Measurements from ENCODE around the gene PKP1. TPM values are rescaled to one million over a fixed set of nuclear protein-coding genes. Genes with fewer than 3 reads are reported as not detected.

The PKP1 gene
- total and polyA plus RNA-seq, 10 of the 15 experiments (the other 5 are each of a cell fraction or from before 2014, with no cell fraction given): 0.03 TPM; not detected in 9

GRCh38 chr1:201282216-201282615 is 1.1 kb upstream of the PKP1 start:
- Histone ChIP-seq H3K36me3 (ENCODE audit: control insufficient read depth in 2 of 2, insufficient read depth in 2 of 2, low read length in 1 of 2) (no peaks in the 10 kb centered on the region), H4K20me1 (ENCODE audit: control insufficient read depth, insufficient read depth) (no peaks in the 10 kb centered on the region), H3K9me3 (replicated peaks; ENCODE audit: control insufficient read depth, insufficient read depth, low read length) (no peaks in the 10 kb centered on the region), H2AFZ (ENCODE audit: control insufficient read depth, low read depth, low read length) (no peak overlapping the region), H3K9ac (ENCODE audit: control insufficient read depth, insufficient read depth, low read length) (no peak overlapping the region), H3K79me2 (ENCODE audit: control insufficient read depth, insufficient read depth, low read length) (no peaks in the 10 kb centered on the region), H3K27me3 (replicated peaks in 1 of 2; ENCODE audit: control insufficient read depth in 2 of 2, insufficient read depth in 2 of 2, low read length in 1 of 2) (peaks cover 5 to 11% of the 10 kb centered on the region in 2 experiments; a peak in 3 of 4 replicates), H3K4me2 (ENCODE audit: control insufficient read depth, insufficient read depth) (no peak overlapping the region), H3K4me3 (no peak overlapping the region), H3K27ac (ENCODE audit: control insufficient read depth, insufficient read depth) (no peak overlapping the region), H3K4me1 (ENCODE audit: control insufficient read depth, insufficient read depth, low read length) (no peaks in the 10 kb centered on the region)
- WGBS (ENCODE audit: insufficient coverage, insufficient replicate concordance, low lambda C conversion rate, missing lambda C conversion rate): 21% methylated on average over 6 of the region's 6 CpGs
- intact Hi-C loops (cut with micrococcal nuclease; ENCODE audit: unreplicated experiment): no loop called here
- BruUV-seq (replicated peaks): no TSS peak
- ChIA-PET CTCF (no interaction called here), RAD21 (ENCODE audit: unreplicated experiment) (no interaction called here), POLR2A (no interaction called here), SMC1A (ENCODE audit: uncharacterized antibody, unreplicated experiment) (no interaction called here)
- TF ChIP-seq PAX8 (IDR thresholded peaks at IDR 0.05) (no peak), CEBPB (IDR thresholded peaks at IDR 0.05; ENCODE audit: borderline replicate concordance in 1 of 2, low read depth in 2 of 2, low read length in 2 of 2) (no peak), CBFB (IDR thresholded peaks at IDR 0.05; ENCODE audit: low read depth) (no peak), NRF1 (conservative IDR thresholded peaks at IDR 0.05; ENCODE audit: low read depth, low read length) (no peak), ZNF207 (IDR thresholded peaks at IDR 0.05; ENCODE audit: borderline replicate concordance) (no peak), STAT3 (IDR thresholded peaks at IDR 0.05; ENCODE audit: low read depth, low read length) (no peak), CUX1 (IDR thresholded peaks at IDR 0.05; ENCODE audit: insufficient replicate concordance, low read depth, low read length) (no peak), IKZF2 (IDR thresholded peaks at IDR 0.05) (no peak), ZZZ3 (IDR thresholded peaks at IDR 0.05; ENCODE audit: control insufficient read depth, insufficient read length, low read depth) (no peak), BCL11A (IDR thresholded peaks at IDR 0.05; ENCODE audit: low read depth, low read length) (no peak), ESRRA (IDR thresholded peaks at IDR 0.05; ENCODE audit: low read length) (no peak)
- in situ Hi-C loops (cut with MboI): no loop called here
- FAIRE-seq: no peak
- DNase-seq (ENCODE audit: low read depth, low spot score): no peak
- no peak for ATAC-seq
